GM12865 (cell line): ENCODE results near the gene OR56A4.

Experiments used
- DNase-seq: peaks from one replicate; pipeline ENCODE4 v3.0.0; 2010; ENCODE audit warnings: low read depth
- H3K4me3 ChIP-seq: 2 replicates; pipeline ENCODE4 v1.5.1; 2011; ENCODE audit warnings: mild to moderate bottlenecking, low read depth, low read length, control low read depth
- TF ChIP-seq, protein P1 (sequence below): IDR thresholded peaks from 2 replicates; pipeline ENCODE4 v1.5.1; 2011; ENCODE audit warnings: low read length, control low read depth, low read depth, inconsistent platforms; ENCODE audit not compliant: insufficient read depth; ENCODE audit errors: missing control alignments

Gene OR56A4

DNA sequence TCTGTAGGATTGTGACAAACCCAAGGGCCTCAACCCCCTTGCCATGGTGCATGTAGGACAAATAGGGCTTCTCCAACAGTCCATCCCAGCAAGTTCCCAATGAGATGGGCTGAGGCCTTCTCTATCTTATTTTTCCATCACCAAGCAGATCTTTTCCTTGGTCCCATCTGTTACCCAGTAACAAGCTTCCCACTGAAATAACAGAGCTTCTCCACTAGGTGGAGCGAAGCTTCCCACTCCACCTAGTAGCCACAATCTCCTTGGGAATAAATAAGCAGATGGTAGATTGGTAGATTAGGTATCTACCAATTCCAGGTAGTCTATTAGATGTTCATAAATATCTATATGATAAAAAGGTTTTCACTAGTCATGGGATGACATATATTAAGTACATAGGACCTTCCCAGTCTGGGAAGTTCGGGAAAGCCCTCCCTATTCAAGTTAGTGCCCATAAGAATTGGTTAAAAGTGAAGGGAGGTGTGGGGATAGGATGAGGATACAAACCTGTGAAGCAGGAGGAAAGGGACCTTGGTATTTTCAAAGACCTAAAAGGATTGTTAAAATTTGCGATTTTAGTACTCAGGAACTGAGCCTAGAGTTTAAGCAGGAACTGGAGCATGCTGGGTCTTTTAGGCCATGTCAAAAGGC, 14.0 kb downstream of the OR56A4 start:
- peak; percentile 21 for DNase-seq
- TF ChIP-seq, protein P1, sequence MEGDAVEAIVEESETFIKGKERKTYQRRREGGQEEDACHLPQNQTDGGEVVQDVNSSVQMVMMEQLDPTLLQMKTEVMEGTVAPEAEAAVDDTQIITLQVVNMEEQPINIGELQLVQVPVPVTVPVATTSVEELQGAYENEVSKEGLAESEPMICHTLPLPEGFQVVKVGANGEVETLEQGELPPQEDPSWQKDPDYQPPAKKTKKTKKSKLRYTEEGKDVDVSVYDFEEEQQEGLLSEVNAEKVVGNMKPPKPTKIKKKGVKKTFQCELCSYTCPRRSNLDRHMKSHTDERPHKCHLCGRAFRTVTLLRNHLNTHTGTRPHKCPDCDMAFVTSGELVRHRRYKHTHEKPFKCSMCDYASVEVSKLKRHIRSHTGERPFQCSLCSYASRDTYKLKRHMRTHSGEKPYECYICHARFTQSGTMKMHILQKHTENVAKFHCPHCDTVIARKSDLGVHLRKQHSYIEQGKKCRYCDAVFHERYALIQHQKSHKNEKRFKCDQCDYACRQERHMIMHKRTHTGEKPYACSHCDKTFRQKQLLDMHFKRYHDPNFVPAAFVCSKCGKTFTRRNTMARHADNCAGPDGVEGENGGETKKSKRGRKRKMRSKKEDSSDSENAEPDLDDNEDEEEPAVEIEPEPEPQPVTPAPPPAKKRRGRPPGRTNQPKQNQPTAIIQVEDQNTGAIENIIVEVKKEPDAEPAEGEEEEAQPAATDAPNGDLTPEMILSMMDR = peak; percentile 50
- no peak overlapping the region for H3K4me3 ChIP-seq

DNA sequence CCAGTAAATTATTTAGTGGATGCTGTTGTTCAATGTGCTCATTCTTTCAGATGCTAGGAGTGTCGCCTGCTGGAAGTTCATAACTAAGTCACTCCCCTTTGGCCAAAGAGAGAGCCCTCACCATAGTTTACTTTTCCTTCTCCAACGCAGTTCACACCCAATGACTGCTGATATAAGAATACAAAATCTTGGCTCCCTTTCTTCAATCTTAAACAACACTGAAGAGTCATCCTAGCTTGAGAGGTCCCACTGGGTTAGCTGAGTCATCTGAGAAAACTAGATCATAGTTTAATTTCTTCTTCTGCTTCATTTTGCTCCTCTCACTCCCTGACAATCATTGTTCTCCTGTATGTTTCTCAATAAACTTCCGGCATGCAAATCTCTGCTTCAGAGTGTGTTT, 14.6 kb downstream of the OR56A4 start:
- no peak for DNase-seq
- TF ChIP-seq, protein P1 = no peak
- no peak overlapping the region for H3K4me3 ChIP-seq

DNA sequence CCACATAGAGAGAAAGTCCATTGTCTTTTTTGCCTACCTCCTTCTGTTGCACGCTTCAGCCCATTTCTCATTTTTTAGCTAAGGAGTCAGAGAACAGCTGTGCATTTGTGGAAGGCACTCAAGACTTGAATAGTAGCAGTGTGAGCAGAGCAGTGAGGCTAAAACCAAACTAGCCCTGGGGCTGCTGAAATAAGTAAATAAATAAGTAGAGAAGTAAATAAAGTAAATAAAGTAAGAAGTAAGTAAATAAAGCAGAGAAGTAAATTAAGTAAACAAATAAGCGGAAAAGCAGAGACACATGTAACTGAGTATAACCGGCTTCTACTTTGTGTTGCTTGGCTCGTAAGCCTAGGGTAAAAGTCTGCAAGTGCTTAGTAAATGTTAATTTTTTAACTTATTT, 17.5 kb downstream of the OR56A4 start:
- DNase-seq = no peak
- no peak overlapping the region for H3K4me3 ChIP-seq
- TF ChIP-seq, protein P1 = no peak

DNA sequence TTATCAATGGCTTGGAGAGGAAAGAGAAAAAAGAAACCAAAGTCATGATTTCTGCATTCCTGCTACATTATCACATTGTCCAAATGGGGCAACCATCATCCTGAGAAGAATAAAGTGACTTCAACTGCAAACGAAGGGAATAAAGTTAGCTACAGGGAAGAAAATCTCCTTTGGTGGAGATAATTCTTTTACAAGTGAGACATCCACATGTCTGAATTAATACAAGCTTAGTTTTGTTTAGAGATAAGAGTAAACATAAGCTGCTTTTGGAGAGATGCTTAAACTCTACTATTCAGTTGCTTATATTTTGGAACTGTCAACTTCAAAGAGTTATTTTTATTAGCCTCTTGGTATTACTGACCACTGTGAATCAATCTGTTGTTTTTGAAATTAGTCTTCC, 19.9 kb downstream of the OR56A4 start, which contains the start of gene OR52L1:
TSS of gene OR52L1 (minus strand) at position 101 of the 400 bp plus-strand sequence. CDS start at position 46, 55 bp downstream.
- no peak for DNase-seq
- TF ChIP-seq, protein P1 = no peak
- H3K4me3 ChIP-seq = no peak within 1 kb of the TSS

DNA sequence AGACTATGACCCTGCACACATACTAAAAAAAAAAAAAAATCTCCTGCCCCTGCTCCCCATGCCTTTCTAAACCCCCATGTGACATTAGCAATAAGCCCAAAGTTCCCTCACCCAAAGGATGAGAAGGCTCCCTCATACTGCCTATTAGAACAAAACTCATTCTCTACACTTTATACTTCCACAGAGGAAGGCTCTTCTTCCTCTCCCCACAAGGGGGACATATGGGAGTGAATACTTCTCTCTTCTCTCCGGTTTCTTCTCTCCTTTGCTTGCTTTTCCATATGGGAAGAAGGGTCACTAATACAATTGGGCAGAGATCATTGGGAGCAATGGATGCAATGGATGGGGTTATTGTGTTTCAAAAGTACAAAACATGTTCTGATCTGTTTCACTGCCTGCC, 23.3 kb downstream of the OR56A4 start:
- TF ChIP-seq, protein P1 = no peak
- H3K4me3 ChIP-seq = no peak overlapping the region
- DNase-seq = no peak

DNA sequence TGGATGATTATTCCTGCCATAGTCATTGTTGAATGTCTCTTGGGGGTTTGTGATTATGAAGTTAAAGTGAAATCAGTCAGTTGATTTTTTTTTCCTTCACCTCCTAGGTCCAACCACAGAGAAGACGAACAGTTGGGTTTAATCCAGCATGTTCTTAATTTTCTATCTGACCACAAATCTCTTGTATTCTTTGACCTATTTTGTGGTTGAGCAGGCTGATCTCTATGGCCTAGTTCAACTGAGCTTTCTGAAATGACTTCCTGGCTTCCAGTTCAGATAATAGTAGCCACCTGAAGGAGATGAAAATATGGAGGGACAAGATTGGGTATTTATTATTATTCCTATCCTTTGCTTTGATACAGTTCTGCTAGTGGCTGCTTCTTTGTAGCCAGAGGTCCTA, 33.2 kb downstream of the OR56A4 start:
- H3K4me3 ChIP-seq = no peak overlapping the region
- no peak for DNase-seq
- TF ChIP-seq, protein P1 = no peak

DNA sequence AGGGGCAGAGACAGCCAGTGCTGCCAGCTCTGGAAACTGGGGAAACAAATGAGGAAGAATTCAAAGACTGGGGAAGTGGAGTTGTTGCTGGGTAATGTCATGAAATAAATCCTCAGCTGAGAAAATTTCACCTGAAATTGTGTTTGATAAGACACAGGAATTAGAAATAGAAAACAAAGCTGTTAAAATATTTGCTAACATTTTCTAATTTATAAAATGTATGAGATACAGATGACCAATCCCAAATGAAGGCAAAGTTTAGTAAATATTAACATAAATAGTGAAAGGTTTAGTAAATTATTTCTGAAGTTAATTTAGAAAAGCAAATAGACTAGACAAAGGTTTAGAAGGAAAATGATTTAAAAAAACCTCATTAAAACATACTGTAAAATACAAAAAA, 38.4 kb downstream of the OR56A4 start, which contains the start of gene OR56A5:
TSS of gene OR56A5 (minus strand) at position 101 of the 400 bp plus-strand sequence. CDS start at position 101, 0 bp downstream.
- DNase-seq = no peak
- TF ChIP-seq, protein P1 = no peak
- H3K4me3 ChIP-seq = no peak within 1 kb of the TSS
